ENCODE measurements around the gene COL6A3.

COL6A3 gene

GRCh38 chr2:237413777-237414661 lies at the start of gene COL6A3:
Gene COL6A3, minus strand, starts transcription at chr2:237414164. Its CDS starts 17,347 bp downstream, at chr2:237396817.
- DNase-seq: no peak

- no peak for DNase-seq
These were observed 45.8 kb upstream of the COL6A3 start for GRCh38 chr2:237459741-237460174.

- no peak for DNase-seq
These were observed 45.3 kb upstream of the COL6A3 start for GRCh38 chr2:237459226-237459625.

GRCh38 chr2:237458519-237458918 lies 44.6 kb upstream of the COL6A3 start:
- no peak for DNase-seq

- DNase-seq: no peak
These were observed 43.5 kb upstream of the COL6A3 start for GRCh38 chr2:237457388-237457941.

GRCh38 chr2:237456200-237456843 lies 42.4 kb upstream of the COL6A3 start:
- no peak for DNase-seq

- DNase-seq: no peak
These were observed 41.8 kb upstream of the COL6A3 start for GRCh38 chr2:237455764-237456163.

GRCh38 chr2:237453671-237454070 lies 39.7 kb upstream of the COL6A3 start:
- no peak for DNase-seq

GRCh38 chr2:237452861-237453260 lies 38.9 kb upstream of the COL6A3 start:
- DNase-seq: no peak

GRCh38 chr2:237451643-237452469 lies 37.9 kb upstream of the COL6A3 start:
- no peak for DNase-seq

- DNase-seq: no peak
These were observed 36.6 kb upstream of the COL6A3 start for GRCh38 chr2:237450583-237450982.

GRCh38 chr2:237450108-237450507 lies 36.1 kb upstream of the COL6A3 start:
- DNase-seq: no peak

GRCh38 chr2:237449193-237449881 lies 35.4 kb upstream of the COL6A3 start:
- DNase-seq: no peak

- no peak for DNase-seq
These were observed 34.7 kb upstream of the COL6A3 start for GRCh38 chr2:237448626-237449025.

- no peak for DNase-seq
These were observed 34.2 kb upstream of the COL6A3 start for GRCh38 chr2:237448171-237448570.

- DNase-seq: no peak
These were observed 33.5 kb upstream of the COL6A3 start for GRCh38 chr2:237447496-237447895.

GRCh38 chr2:237446338-237446665 lies 32.3 kb upstream of the COL6A3 start:
- no peak for DNase-seq

GRCh38 chr2:237445611-237446337 lies 31.8 kb upstream of the COL6A3 start:
- no peak for DNase-seq

- no peak for DNase-seq
These were observed 30.1 kb upstream of the COL6A3 start for GRCh38 chr2:237444071-237444470.

- no peak for DNase-seq
These were observed 27.8 kb upstream of the COL6A3 start for GRCh38 chr2:237441605-237442274.

GRCh38 chr2:237440819-237441281 lies 26.9 kb upstream of the COL6A3 start:
- DNase-seq: no peak

Data from NCI-H526 treated with DMSO at 0.1 percent for 48 hours (cell line).